Heart left ventricle (tissue), 13 donors: ENCODE measurements around the gene ADAMTSL1.

Source experiments
- CTCF ChIP-seq, 12 donors: fragments of 200-600 bp; sonication (generic) in 4 of 12; IDR thresholded peaks; one replicate each; pipeline versions ENCODE4 v1.5.0 to v1.8.0; 2018 to 2022; ENCODE audit warnings: antibody characterized with exemption in 12 of 12, mild to moderate bottlenecking in 5 of 12
- POLR2A ChIP-seq, 2 donors: fragments of 450-650 bp; IDR thresholded peaks; one replicate each; pipeline ENCODE4 v1.6.1; 2017; ENCODE audit warnings: antibody characterized with exemption in 2 of 2, mild to moderate bottlenecking in 2 of 2, moderate library complexity in 2 of 2
- donor health status: ischemic (EF 13 %, LVEDD 7.1; RV severe dilation, severe dysfunction).
- donor health status: DM: no; HTN: yes; CAD: no.
- donor health status: DM: no; HTN: no; CAD: no.
- donor health status: ischemic (EF 25% LVEDD 6.9; RV normal size, moderate dysfunction).
- donor health status: ischemic (EF 25% LVEDD 5.7; RV mildly dilated, moderate dysfunction).
- donor health status: ischemic (EF 35%, LVEDD 5.7; RV mildly dilated, moderate dysfunction).
- donor health status: nonischemic (EF 11% LVEDD 7.7; RV severe dilation, severe dysfunction).
- donor health status: DM: yes; HTN: yes; CAD: no.
- donor health status: PGD.
- donor health status: ischemic (EF 29% LVEDD 5.4; RV normal size, mild dysfunction).
- donor health status: nonischemic (EF 23%, LVEDD 6.1; RV moderate dilation, normal function).

- TF ChIP-seq CTCF (IDR thresholded peaks at IDR 0.05) (no peak), POLR2A (IDR thresholded peaks at IDR 0.05) (no peak)
Observed at GRCh38 chr9:18706648-18707047, 232.7 kb downstream of the ADAMTSL1 start.
